HCT116 (cell line): ENCODE measurements around the gene ARNT2. TPM values are rescaled to one million over a fixed set of nuclear protein-coding genes. Genes with fewer than 3 reads are reported as not detected.

Source experiments
- ATAC-seq: fragments of 200-7000 bp; cut with Tn5 transposase; 2 replicates; pipeline ENCODE4 v1.9.1; 2020; ENCODE audit warnings: mild to moderate bottlenecking, moderate library complexity
- BruUV-seq: library from RNA; stranded (reverse); fragments of 400-500 nt; replicated peaks from 2 replicates; lab custom pipeline; 2021; lab: Mats Ljungman, UMichigan
- CTCF ChIA-PET: fragments of 300-600 bp; sonication (Branson Sonifier 250); formaldehyde crosslinking; loops from one replicate; lab custom pipeline; 2021; ENCODE audit warnings: antibody characterized with exemption; lab: Charles Lee
- POLR2A ChIA-PET: fragments of 300-600, 350-600 bp; sonication (Branson Sonifier 250); formaldehyde crosslinking; loops from one replicate; lab custom pipeline; 2021; ENCODE audit warnings: antibody characterized with exemption; lab: Charles Lee
- RAD21 ChIA-PET, 2 experiments: fragments of 300-600 bp; sonication (Branson Sonifier 250); formaldehyde crosslinking; loops; one replicate each; lab custom pipeline; 2023; ENCODE audit warnings: low total read pairs in 2 of 2; ENCODE audit not compliant: uncharacterized antibody in 2 of 2, unreplicated experiment in 2 of 2, low non-redundant PET in 1 of 2; lab: Charles Lee
- DNase-seq: peaks from one replicate; pipeline ENCODE4 v3.0.0-alpha.2; 2010; ENCODE audit warnings: low read depth, low spot score
- H2AFZ ChIP-seq: fragments of 200-600 bp; shearing (Covaris generic), sonication (generic); 2 replicates; pipeline ENCODE4 v1.6.1; 2017; ENCODE audit warnings: low read depth, mixed run types, mixed read lengths, antibody characterized with exemption, low read length; ENCODE audit not compliant: poor library complexity, severe bottlenecking
- H3K27ac ChIP-seq: 2 replicates; pipeline ENCODE4 v1.5.1; 2012; ENCODE audit warnings: low read depth, low read length
- H3K27me3 ChIP-seq: fragments of 200-600 bp; sonication (generic); 2 replicates; pipeline ENCODE4 v1.6.1; 2016; ENCODE audit warnings: mixed run types, low read length, mixed read lengths; ENCODE audit not compliant: insufficient read depth
- H3K36me3 ChIP-seq, 2 experiments: fragments of 200-500 bp in 1 of 2; fragments of 200-600 bp in 1 of 2; sonication (Bioruptor generic) in 1 of 2; sonication (generic) in 1 of 2; 2 replicates each; pipeline versions ENCODE4 v1.5.1 to v1.6.1; 2014 to 2016; ENCODE audit warnings: low read length in 2 of 2, inconsistent platforms in 1 of 2, mixed read lengths in 1 of 2, mixed run types in 1 of 2; ENCODE audit not compliant: insufficient read depth in 2 of 2, control insufficient read depth in 1 of 2
- H3K4me1 ChIP-seq, 2 experiments: fragments of 200-600 bp in 1 of 2; sonication (generic) in 1 of 2; 2 replicates each; pipeline versions ENCODE4 v1.5.1 to v1.6.1; 2012 to 2017; ENCODE audit warnings: low read length in 2 of 2, inconsistent platforms in 1 of 2, mild to moderate bottlenecking in 1 of 2, mixed read lengths in 1 of 2, mixed run types in 1 of 2, moderate library complexity in 1 of 2; ENCODE audit not compliant: insufficient read depth in 2 of 2, control insufficient read depth in 1 of 2
- H3K4me2 ChIP-seq: fragments of 200-600 bp; sonication (generic); 2 replicates; pipeline ENCODE4 v1.6.1; 2017; ENCODE audit warnings: mixed run types, low read length, mixed read lengths
- H3K4me3 ChIP-seq, 2 experiments: fragments of 200-600 bp in 1 of 2; sonication (generic) in 1 of 2; replicated peaks in 1 of 2; 2 replicates each; pipeline ENCODE4 v1.5.1; 2011 to 2016; ENCODE audit warnings: low read length in 2 of 2, control low read depth in 1 of 2, low read depth in 1 of 2, mild to moderate bottlenecking in 1 of 2, mixed read lengths in 1 of 2, mixed run types in 1 of 2
- H3K79me2 ChIP-seq: fragments of 200-600 bp; sonication (generic); 2 replicates; pipeline ENCODE4 v1.6.1; 2017; ENCODE audit warnings: mild to moderate bottlenecking, mixed run types, low read length, moderate library complexity, mixed read lengths; ENCODE audit not compliant: insufficient read depth
- H3K9ac ChIP-seq: fragments of 200-600 bp; sonication (generic); 2 replicates; pipeline ENCODE4 v1.6.1; 2016; ENCODE audit warnings: low read length, mixed read lengths
- H3K9me2 ChIP-seq: fragments of 200-600 bp; sonication (generic), shearing (Covaris generic); 2 replicates; pipeline ENCODE4 v1.6.1; 2017; ENCODE audit warnings: mixed run types, mild to moderate bottlenecking, moderate library complexity; ENCODE audit not compliant: insufficient read depth
- H3K9me3 ChIP-seq, 2 experiments: fragments of 200-500 bp in 1 of 2; fragments of 200-600 bp in 1 of 2; sonication (Bioruptor generic) in 1 of 2; sonication (generic) in 1 of 2; 2 replicates each; pipeline ENCODE4 v1.6.1; 2014 to 2017; ENCODE audit warnings: low read length in 2 of 2, mixed read lengths in 2 of 2, inconsistent platforms in 1 of 2, low read depth in 1 of 2, mild to moderate bottlenecking in 1 of 2, mixed run types in 1 of 2, moderate library complexity in 1 of 2; ENCODE audit not compliant: control insufficient read depth in 1 of 2, insufficient read depth in 1 of 2
- H4K20me1 ChIP-seq: fragments of 200-600 bp; sonication (generic), shearing (Covaris generic); 2 replicates; pipeline ENCODE4 v1.6.1; 2017; ENCODE audit warnings: mixed run types, mild to moderate bottlenecking, moderate library complexity; ENCODE audit not compliant: insufficient read depth
- CEBPB ChIP-seq: IDR thresholded peaks from 2 replicates; pipeline ENCODE4 v1.6.1; 2012; ENCODE audit warnings: low read depth
- EGR1 ChIP-seq: IDR thresholded peaks from 2 replicates; pipeline ENCODE4 v1.6.1; 2012; ENCODE audit warnings: low read depth
- ELF1 ChIP-seq: IDR thresholded peaks from 2 replicates; pipeline ENCODE4 v1.6.1; 2012; ENCODE audit warnings: low read depth, borderline replicate concordance
- FOSL1 ChIP-seq: IDR thresholded peaks from 2 replicates; pipeline ENCODE4 v1.6.1; 2012; ENCODE audit warnings: low read depth
- POLR2A ChIP-seq: IDR thresholded peaks from 2 replicates; pipeline ENCODE4 v1.7.0; 2011; ENCODE audit warnings: borderline replicate concordance; ENCODE audit not compliant: insufficient read depth, insufficient read length; ENCODE audit errors: extremely low read depth
- POLR2AphosphoS5 ChIP-seq: IDR thresholded peaks from 2 replicates; pipeline ENCODE4 v1.6.1; 2011; ENCODE audit warnings: mild to moderate bottlenecking, low read depth, low read length, moderate library complexity
- RAD21 ChIP-seq: IDR thresholded peaks from 2 replicates; pipeline ENCODE4 v1.6.1; 2012; ENCODE audit warnings: low read depth, mild to moderate bottlenecking
- SIN3A ChIP-seq: IDR thresholded peaks from 2 replicates; pipeline ENCODE4 v1.6.1; 2012; ENCODE audit warnings: low read depth
- SP1 ChIP-seq: IDR thresholded peaks from 2 replicates; pipeline ENCODE4 v1.6.1; 2012; ENCODE audit warnings: low read depth
- SRF ChIP-seq: IDR thresholded peaks from 2 replicates; pipeline ENCODE4 v1.6.1; 2012; ENCODE audit warnings: low read depth
- YY1 ChIP-seq: IDR thresholded peaks from 2 replicates; pipeline ENCODE4 v1.6.1; 2011; ENCODE audit warnings: low read length, low read depth, moderate library complexity, mild to moderate bottlenecking; ENCODE audit not compliant: insufficient replicate concordance; ENCODE audit errors: extremely low read depth
- ZNF274 ChIP-seq: fragments of 200-500 bp; sonication (Bioruptor generic); IDR thresholded peaks from 2 replicates; pipeline ENCODE4 v1.6.1; 2014; ENCODE audit warnings: mild to moderate bottlenecking, low read depth, low read length, inconsistent platforms
- intact Hi-C: fragments of 100-400 bp; cut with micrococcal nuclease; formaldehyde crosslinking; loops from 2 replicates; pipeline ENCODE4 v1.10.0; 2022
- total RNA-seq: library from RNA; stranded (reverse); gene quantifications from one replicate; pipeline ENCODE4 v1.2.1, GENCODE V29; 2021; ENCODE audit not compliant: unreplicated experiment
- TF ChIP-seq, protein P1 (sequence below): IDR thresholded peaks from 2 replicates; pipeline ENCODE4 v1.6.1; 2012; ENCODE audit warnings: low read depth
- TF ChIP-seq, protein P2 (sequence below), 3 experiments: fragments of 200-600 bp in 1 of 3; sonication (generic) in 1 of 3; IDR thresholded peaks in 2 of 3; conservative IDR thresholded peaks in 1 of 3; 2 replicates each; pipeline ENCODE4 v1.5.1; 2012 to 2017; ENCODE audit warnings: low read depth in 2 of 3, low read length in 2 of 3, antibody characterized with exemption in 1 of 3, borderline replicate concordance in 1 of 3, control low read depth in 1 of 3, mild to moderate bottlenecking in 1 of 3, mixed read lengths in 1 of 3, mixed run types in 1 of 3, moderate library complexity in 1 of 3; ENCODE audit not compliant: insufficient read depth in 1 of 3

The ARNT2 gene
- total RNA-seq, 1 experiment from 2014 or later: 3.0 TPM

DNA sequence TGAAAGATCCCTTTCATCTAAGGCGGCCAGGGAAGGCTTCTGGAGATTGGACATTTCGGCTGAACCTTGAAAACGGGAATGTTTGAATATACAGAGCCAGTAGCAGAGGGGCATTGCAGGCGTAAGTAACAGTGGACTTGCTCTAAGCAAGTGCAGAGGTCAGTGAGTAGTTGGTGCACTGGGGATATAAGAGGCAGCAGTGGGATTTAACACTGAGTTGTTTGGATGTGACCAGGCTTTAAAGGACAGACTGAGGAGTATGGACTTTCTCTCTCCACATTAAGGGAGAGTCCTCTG is 1.3 kb downstream of the ARNT2 start:
- peak overlapping the region in 1 of 2 experiments; percentile 54; a peak in 1 of 4 replicates for H3K4me3 ChIP-seq
- ChIA-PET POLR2A (no interaction called here), RAD21 (no interaction called here), CTCF (no interaction called here)
- DNase-seq (no peak), ATAC-seq (no peak)
- TF ChIP-seq ELF1 (no peak), SP1 (no peak), SRF (no peak), RAD21 (no peak), ZNF274 (no peak), POLR2A (no peak), POLR2AphosphoS5 (no peak), EGR1 (no peak), FOSL1 (no peak), YY1 (no peak), SIN3A (no peak), CEBPB (no peak)
- TF ChIP-seq, protein P1, sequence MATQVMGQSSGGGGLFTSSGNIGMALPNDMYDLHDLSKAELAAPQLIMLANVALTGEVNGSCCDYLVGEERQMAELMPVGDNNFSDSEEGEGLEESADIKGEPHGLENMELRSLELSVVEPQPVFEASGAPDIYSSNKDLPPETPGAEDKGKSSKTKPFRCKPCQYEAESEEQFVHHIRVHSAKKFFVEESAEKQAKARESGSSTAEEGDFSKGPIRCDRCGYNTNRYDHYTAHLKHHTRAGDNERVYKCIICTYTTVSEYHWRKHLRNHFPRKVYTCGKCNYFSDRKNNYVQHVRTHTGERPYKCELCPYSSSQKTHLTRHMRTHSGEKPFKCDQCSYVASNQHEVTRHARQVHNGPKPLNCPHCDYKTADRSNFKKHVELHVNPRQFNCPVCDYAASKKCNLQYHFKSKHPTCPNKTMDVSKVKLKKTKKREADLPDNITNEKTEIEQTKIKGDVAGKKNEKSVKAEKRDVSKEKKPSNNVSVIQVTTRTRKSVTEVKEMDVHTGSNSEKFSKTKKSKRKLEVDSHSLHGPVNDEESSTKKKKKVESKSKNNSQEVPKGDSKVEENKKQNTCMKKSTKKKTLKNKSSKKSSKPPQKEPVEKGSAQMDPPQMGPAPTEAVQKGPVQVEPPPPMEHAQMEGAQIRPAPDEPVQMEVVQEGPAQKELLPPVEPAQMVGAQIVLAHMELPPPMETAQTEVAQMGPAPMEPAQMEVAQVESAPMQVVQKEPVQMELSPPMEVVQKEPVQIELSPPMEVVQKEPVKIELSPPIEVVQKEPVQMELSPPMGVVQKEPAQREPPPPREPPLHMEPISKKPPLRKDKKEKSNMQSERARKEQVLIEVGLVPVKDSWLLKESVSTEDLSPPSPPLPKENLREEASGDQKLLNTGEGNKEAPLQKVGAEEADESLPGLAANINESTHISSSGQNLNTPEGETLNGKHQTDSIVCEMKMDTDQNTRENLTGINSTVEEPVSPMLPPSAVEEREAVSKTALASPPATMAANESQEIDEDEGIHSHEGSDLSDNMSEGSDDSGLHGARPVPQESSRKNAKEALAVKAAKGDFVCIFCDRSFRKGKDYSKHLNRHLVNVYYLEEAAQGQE: no peak
- TF ChIP-seq, protein P2, sequence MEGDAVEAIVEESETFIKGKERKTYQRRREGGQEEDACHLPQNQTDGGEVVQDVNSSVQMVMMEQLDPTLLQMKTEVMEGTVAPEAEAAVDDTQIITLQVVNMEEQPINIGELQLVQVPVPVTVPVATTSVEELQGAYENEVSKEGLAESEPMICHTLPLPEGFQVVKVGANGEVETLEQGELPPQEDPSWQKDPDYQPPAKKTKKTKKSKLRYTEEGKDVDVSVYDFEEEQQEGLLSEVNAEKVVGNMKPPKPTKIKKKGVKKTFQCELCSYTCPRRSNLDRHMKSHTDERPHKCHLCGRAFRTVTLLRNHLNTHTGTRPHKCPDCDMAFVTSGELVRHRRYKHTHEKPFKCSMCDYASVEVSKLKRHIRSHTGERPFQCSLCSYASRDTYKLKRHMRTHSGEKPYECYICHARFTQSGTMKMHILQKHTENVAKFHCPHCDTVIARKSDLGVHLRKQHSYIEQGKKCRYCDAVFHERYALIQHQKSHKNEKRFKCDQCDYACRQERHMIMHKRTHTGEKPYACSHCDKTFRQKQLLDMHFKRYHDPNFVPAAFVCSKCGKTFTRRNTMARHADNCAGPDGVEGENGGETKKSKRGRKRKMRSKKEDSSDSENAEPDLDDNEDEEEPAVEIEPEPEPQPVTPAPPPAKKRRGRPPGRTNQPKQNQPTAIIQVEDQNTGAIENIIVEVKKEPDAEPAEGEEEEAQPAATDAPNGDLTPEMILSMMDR (IDR thresholded peaks at IDR 0.05 in 2 of 3, conservative IDR thresholded peaks at IDR 0.05 in 1 of 3; ENCODE audit: borderline replicate concordance in 1 of 3, insufficient read depth in 1 of 3, low read depth in 2 of 3, low read length in 2 of 3): no peak
- H3K4me2 ChIP-seq: peak overlapping the region; percentile 68; the same call in 1 of the 2 replicates
- no peaks in the 10 kb centered on the region for H4K20me1 ChIP-seq
- no peaks in the 10 kb centered on the region for H3K79me2 ChIP-seq
- BruUV-seq: TSS peak; percentile 55
- peaks cover 0 to 5% of the 10 kb centered on the region in 2 experiments; a peak in 1 of 4 replicates for H3K4me1 ChIP-seq
- no peaks in the 10 kb centered on the region for H3K9me2 ChIP-seq
- H3K27me3 ChIP-seq: 0 out of 2 replicates have a peak, but pooled peaks cover 3% of the 10 kb centered on the region
- intact Hi-C loops: no loop called here
- H2AFZ ChIP-seq: no peak overlapping the region
- H3K9ac ChIP-seq: no peak overlapping the region
- no peak overlapping the region for H3K27ac ChIP-seq
- no peaks in the 10 kb centered on the region for H3K36me3 ChIP-seq
- H3K9me3 ChIP-seq: no peaks in the 10 kb centered on the region
